HCT116 (cell line): Measurements from ENCODE around the gene PHLPP2. TPM values are rescaled to one million over a fixed set of nuclear protein-coding genes. Genes with fewer than 3 reads are reported as not detected.

Experiments used
- ATAC-seq: fragments of 200-7000 bp; cut with Tn5 transposase; 2 replicates; pipeline ENCODE4 v1.9.1; 2020; ENCODE audit warnings: mild to moderate bottlenecking, moderate library complexity
- BruUV-seq: library from RNA; stranded (reverse); fragments of 400-500 nt; replicated peaks from 2 replicates; lab custom pipeline; 2021; lab: Mats Ljungman, UMichigan
- CTCF ChIA-PET: fragments of 300-600 bp; sonication (Branson Sonifier 250); formaldehyde crosslinking; loops from one replicate; lab custom pipeline; 2021; ENCODE audit warnings: antibody characterized with exemption; lab: Charles Lee
- POLR2A ChIA-PET: fragments of 300-600, 350-600 bp; sonication (Branson Sonifier 250); formaldehyde crosslinking; loops from one replicate; lab custom pipeline; 2021; ENCODE audit warnings: antibody characterized with exemption; lab: Charles Lee
- RAD21 ChIA-PET, 2 experiments: fragments of 300-600 bp; sonication (Branson Sonifier 250); formaldehyde crosslinking; loops; one replicate each; lab custom pipeline; 2023; ENCODE audit warnings: low total read pairs in 2 of 2; ENCODE audit not compliant: uncharacterized antibody in 2 of 2, unreplicated experiment in 2 of 2, low non-redundant PET in 1 of 2; lab: Charles Lee
- DNase-seq: peaks from one replicate; pipeline ENCODE4 v3.0.0-alpha.2; 2010; ENCODE audit warnings: low read depth, low spot score
- H2AFZ ChIP-seq: fragments of 200-600 bp; shearing (Covaris generic), sonication (generic); 2 replicates; pipeline ENCODE4 v1.6.1; 2017; ENCODE audit warnings: low read depth, mixed run types, mixed read lengths, antibody characterized with exemption, low read length; ENCODE audit not compliant: poor library complexity, severe bottlenecking
- H3K27ac ChIP-seq: 2 replicates; pipeline ENCODE4 v1.5.1; 2012; ENCODE audit warnings: low read depth, low read length
- H3K27me3 ChIP-seq: fragments of 200-600 bp; sonication (generic); 2 replicates; pipeline ENCODE4 v1.6.1; 2016; ENCODE audit warnings: mixed run types, low read length, mixed read lengths; ENCODE audit not compliant: insufficient read depth
- H3K36me3 ChIP-seq, 2 experiments: fragments of 200-500 bp in 1 of 2; fragments of 200-600 bp in 1 of 2; sonication (Bioruptor generic) in 1 of 2; sonication (generic) in 1 of 2; 2 replicates each; pipeline versions ENCODE4 v1.5.1 to v1.6.1; 2014 to 2016; ENCODE audit warnings: low read length in 2 of 2, inconsistent platforms in 1 of 2, mixed read lengths in 1 of 2, mixed run types in 1 of 2; ENCODE audit not compliant: insufficient read depth in 2 of 2, control insufficient read depth in 1 of 2
- H3K4me1 ChIP-seq, 2 experiments: fragments of 200-600 bp in 1 of 2; sonication (generic) in 1 of 2; 2 replicates each; pipeline versions ENCODE4 v1.5.1 to v1.6.1; 2012 to 2017; ENCODE audit warnings: low read length in 2 of 2, inconsistent platforms in 1 of 2, mild to moderate bottlenecking in 1 of 2, mixed read lengths in 1 of 2, mixed run types in 1 of 2, moderate library complexity in 1 of 2; ENCODE audit not compliant: insufficient read depth in 2 of 2, control insufficient read depth in 1 of 2
- H3K4me2 ChIP-seq: fragments of 200-600 bp; sonication (generic); 2 replicates; pipeline ENCODE4 v1.6.1; 2017; ENCODE audit warnings: mixed run types, low read length, mixed read lengths
- H3K4me3 ChIP-seq, 2 experiments: fragments of 200-600 bp in 1 of 2; sonication (generic) in 1 of 2; replicated peaks in 1 of 2; 2 replicates each; pipeline ENCODE4 v1.5.1; 2011 to 2016; ENCODE audit warnings: low read length in 2 of 2, control low read depth in 1 of 2, low read depth in 1 of 2, mild to moderate bottlenecking in 1 of 2, mixed read lengths in 1 of 2, mixed run types in 1 of 2
- H3K79me2 ChIP-seq: fragments of 200-600 bp; sonication (generic); 2 replicates; pipeline ENCODE4 v1.6.1; 2017; ENCODE audit warnings: mild to moderate bottlenecking, mixed run types, low read length, moderate library complexity, mixed read lengths; ENCODE audit not compliant: insufficient read depth
- H3K9ac ChIP-seq: fragments of 200-600 bp; sonication (generic); 2 replicates; pipeline ENCODE4 v1.6.1; 2016; ENCODE audit warnings: low read length, mixed read lengths
- H3K9me2 ChIP-seq: fragments of 200-600 bp; sonication (generic), shearing (Covaris generic); 2 replicates; pipeline ENCODE4 v1.6.1; 2017; ENCODE audit warnings: mixed run types, mild to moderate bottlenecking, moderate library complexity; ENCODE audit not compliant: insufficient read depth
- H3K9me3 ChIP-seq, 2 experiments: fragments of 200-500 bp in 1 of 2; fragments of 200-600 bp in 1 of 2; sonication (Bioruptor generic) in 1 of 2; sonication (generic) in 1 of 2; 2 replicates each; pipeline ENCODE4 v1.6.1; 2014 to 2017; ENCODE audit warnings: low read length in 2 of 2, mixed read lengths in 2 of 2, inconsistent platforms in 1 of 2, low read depth in 1 of 2, mild to moderate bottlenecking in 1 of 2, mixed run types in 1 of 2, moderate library complexity in 1 of 2; ENCODE audit not compliant: control insufficient read depth in 1 of 2, insufficient read depth in 1 of 2
- H4K20me1 ChIP-seq: fragments of 200-600 bp; sonication (generic), shearing (Covaris generic); 2 replicates; pipeline ENCODE4 v1.6.1; 2017; ENCODE audit warnings: mixed run types, mild to moderate bottlenecking, moderate library complexity; ENCODE audit not compliant: insufficient read depth
- CBX3 ChIP-seq: IDR thresholded peaks from 2 replicates; pipeline ENCODE4 v1.6.1; 2012; ENCODE audit warnings: low read depth
- CEBPB ChIP-seq: IDR thresholded peaks from 2 replicates; pipeline ENCODE4 v1.6.1; 2012; ENCODE audit warnings: low read depth
- EGR1 ChIP-seq: IDR thresholded peaks from 2 replicates; pipeline ENCODE4 v1.6.1; 2012; ENCODE audit warnings: low read depth
- ELF1 ChIP-seq: IDR thresholded peaks from 2 replicates; pipeline ENCODE4 v1.6.1; 2012; ENCODE audit warnings: low read depth, borderline replicate concordance
- EZH2phosphoT487 ChIP-seq: fragments of 200-600 bp; IDR thresholded peaks from 2 replicates; pipeline ENCODE4 v1.6.1; 2018; ENCODE audit warnings: antibody characterized with exemption, borderline replicate concordance
- JUND ChIP-seq: IDR thresholded peaks from 2 replicates; pipeline ENCODE4 v1.6.1; 2012
- POLR2A ChIP-seq: IDR thresholded peaks from 2 replicates; pipeline ENCODE4 v1.7.0; 2011; ENCODE audit warnings: borderline replicate concordance; ENCODE audit not compliant: insufficient read depth, insufficient read length; ENCODE audit errors: extremely low read depth
- POLR2AphosphoS5 ChIP-seq: IDR thresholded peaks from 2 replicates; pipeline ENCODE4 v1.6.1; 2011; ENCODE audit warnings: mild to moderate bottlenecking, low read depth, low read length, moderate library complexity
- RAD21 ChIP-seq: IDR thresholded peaks from 2 replicates; pipeline ENCODE4 v1.6.1; 2012; ENCODE audit warnings: low read depth, mild to moderate bottlenecking
- SIN3A ChIP-seq: IDR thresholded peaks from 2 replicates; pipeline ENCODE4 v1.6.1; 2012; ENCODE audit warnings: low read depth
- SRF ChIP-seq: IDR thresholded peaks from 2 replicates; pipeline ENCODE4 v1.6.1; 2012; ENCODE audit warnings: low read depth
- TCF7L2 ChIP-seq: IDR thresholded peaks from 2 replicates; pipeline ENCODE4 v1.7.0; 2011; ENCODE audit warnings: borderline replicate concordance, inconsistent platforms; ENCODE audit not compliant: insufficient read depth, insufficient read length; ENCODE audit errors: extremely low read depth
- ZFX ChIP-seq: fragments of 450-650 bp; IDR thresholded peaks from 2 replicates; pipeline ENCODE4 v1.6.1; 2017
- intact Hi-C: fragments of 100-400 bp; cut with micrococcal nuclease; formaldehyde crosslinking; loops from 2 replicates; pipeline ENCODE4 v1.10.0; 2022
- total RNA-seq: library from RNA; stranded (reverse); gene quantifications from one replicate; pipeline ENCODE4 v1.2.1, GENCODE V29; 2021; ENCODE audit not compliant: unreplicated experiment
- TF ChIP-seq, protein P1 (sequence below): IDR thresholded peaks from 2 replicates; pipeline ENCODE4 v1.6.1; 2012
- TF ChIP-seq, protein P2 (sequence below), 3 experiments: fragments of 200-600 bp in 1 of 3; sonication (generic) in 1 of 3; IDR thresholded peaks in 2 of 3; conservative IDR thresholded peaks in 1 of 3; 2 replicates each; pipeline ENCODE4 v1.5.1; 2012 to 2017; ENCODE audit warnings: low read depth in 2 of 3, low read length in 2 of 3, antibody characterized with exemption in 1 of 3, borderline replicate concordance in 1 of 3, control low read depth in 1 of 3, mild to moderate bottlenecking in 1 of 3, mixed read lengths in 1 of 3, mixed run types in 1 of 3, moderate library complexity in 1 of 3; ENCODE audit not compliant: insufficient read depth in 1 of 3
- TF ChIP-seq, protein P3 (sequence below): IDR thresholded peaks from 2 replicates; pipeline ENCODE4 v1.6.1; 2012; ENCODE audit warnings: low read depth
- TF ChIP-seq, protein P4 (sequence below): IDR thresholded peaks from 2 replicates; pipeline ENCODE4 v1.6.1; 2012
- TF ChIP-seq, protein P5 (sequence below): IDR thresholded peaks from 2 replicates; pipeline ENCODE4 v1.6.1; 2011; ENCODE audit warnings: mild to moderate bottlenecking, low read length, moderate library complexity; ENCODE audit not compliant: insufficient replicate concordance; ENCODE audit errors: extremely low read depth

The PHLPP2 gene
- total RNA-seq, 1 experiment from 2014 or later: 9.0 TPM

DNA sequence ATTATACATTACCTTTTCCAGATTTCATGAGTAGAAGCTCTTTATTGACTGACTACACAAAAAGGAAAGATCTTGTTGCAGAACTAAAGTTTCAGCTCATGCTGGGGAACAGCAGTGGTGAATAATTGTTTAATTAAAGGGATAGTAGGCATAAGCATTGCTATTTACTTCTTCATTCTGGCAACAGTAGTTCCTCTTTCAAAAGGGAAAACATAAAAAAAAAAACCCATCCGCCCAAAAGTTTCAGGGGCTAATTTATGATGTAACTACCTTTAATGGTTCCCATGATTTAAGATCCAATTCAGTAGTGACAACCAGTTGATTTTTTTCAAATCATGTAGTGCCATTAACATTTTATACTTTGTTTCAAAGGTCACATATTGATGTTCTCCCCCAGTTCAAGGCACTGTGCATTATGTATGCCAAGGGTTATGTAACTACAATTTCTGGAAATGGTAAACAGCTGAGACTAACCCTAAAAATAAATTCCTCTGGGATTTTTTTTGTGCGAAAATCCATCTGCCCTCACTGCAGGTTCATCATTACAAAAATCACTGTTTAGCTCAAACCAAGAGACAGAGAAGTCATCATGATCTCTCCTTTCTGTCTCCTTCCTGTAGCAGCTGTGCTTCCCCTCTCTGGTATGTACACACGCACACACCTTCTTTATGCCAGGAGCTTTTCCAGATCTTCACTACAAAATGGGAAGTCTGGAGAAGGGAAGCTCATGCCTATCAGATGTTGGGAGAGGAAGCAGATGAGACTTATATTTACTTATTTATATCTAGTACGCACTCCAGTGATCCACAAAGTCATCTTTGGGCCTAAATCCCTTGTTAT lies 2.2 kb upstream of the PHLPP2 start:
- Histone ChIP-seq H3K9me2 (no peaks in the 10 kb centered on the region), H3K27me3 (no peaks in the 10 kb centered on the region), H2AFZ (no peak overlapping the region), H3K9me3 (no peaks in the 10 kb centered on the region), H3K36me3 (peaks cover 7 to 10% of the 10 kb centered on the region in 2 experiments; a peak in 3 of 4 replicates), H3K9ac (no peak overlapping the region), H3K4me1 (peaks cover 10 to 18% of the 10 kb centered on the region in 2 experiments; a peak in 3 of 4 replicates), H3K4me3 (no peak overlapping the region), H4K20me1 (no peaks in the 10 kb centered on the region), H3K4me2 (no peak overlapping the region), H3K27ac (no peak overlapping the region), H3K79me2 (peaks cover 12% of the 10 kb centered on the region; the same call in 1 of the 2 replicates)
- BruUV-seq: no TSS peak
- DNase-seq: no peak
- ChIA-PET RAD21 (no interaction called here), CTCF (no interaction called here), POLR2A (no interaction called here)
- TF ChIP-seq ZFX (no peak), CBX3 (no peak), JUND (no peak), SRF (no peak), SIN3A (no peak), POLR2A (no peak), RAD21 (no peak), POLR2AphosphoS5 (no peak), CEBPB (no peak), EGR1 (no peak), EZH2phosphoT487 (no peak), ELF1 (no peak), TCF7L2 (no peak)
- TF ChIP-seq, protein P1, sequence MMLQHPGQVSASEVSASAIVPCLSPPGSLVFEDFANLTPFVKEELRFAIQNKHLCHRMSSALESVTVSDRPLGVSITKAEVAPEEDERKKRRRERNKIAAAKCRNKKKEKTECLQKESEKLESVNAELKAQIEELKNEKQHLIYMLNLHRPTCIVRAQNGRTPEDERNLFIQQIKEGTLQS: no peak
- TF ChIP-seq, protein P2, sequence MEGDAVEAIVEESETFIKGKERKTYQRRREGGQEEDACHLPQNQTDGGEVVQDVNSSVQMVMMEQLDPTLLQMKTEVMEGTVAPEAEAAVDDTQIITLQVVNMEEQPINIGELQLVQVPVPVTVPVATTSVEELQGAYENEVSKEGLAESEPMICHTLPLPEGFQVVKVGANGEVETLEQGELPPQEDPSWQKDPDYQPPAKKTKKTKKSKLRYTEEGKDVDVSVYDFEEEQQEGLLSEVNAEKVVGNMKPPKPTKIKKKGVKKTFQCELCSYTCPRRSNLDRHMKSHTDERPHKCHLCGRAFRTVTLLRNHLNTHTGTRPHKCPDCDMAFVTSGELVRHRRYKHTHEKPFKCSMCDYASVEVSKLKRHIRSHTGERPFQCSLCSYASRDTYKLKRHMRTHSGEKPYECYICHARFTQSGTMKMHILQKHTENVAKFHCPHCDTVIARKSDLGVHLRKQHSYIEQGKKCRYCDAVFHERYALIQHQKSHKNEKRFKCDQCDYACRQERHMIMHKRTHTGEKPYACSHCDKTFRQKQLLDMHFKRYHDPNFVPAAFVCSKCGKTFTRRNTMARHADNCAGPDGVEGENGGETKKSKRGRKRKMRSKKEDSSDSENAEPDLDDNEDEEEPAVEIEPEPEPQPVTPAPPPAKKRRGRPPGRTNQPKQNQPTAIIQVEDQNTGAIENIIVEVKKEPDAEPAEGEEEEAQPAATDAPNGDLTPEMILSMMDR (IDR thresholded peaks at IDR 0.05 in 2 of 3, conservative IDR thresholded peaks at IDR 0.05 in 1 of 3; ENCODE audit: borderline replicate concordance in 1 of 3, insufficient read depth in 1 of 3, low read depth in 2 of 3, low read length in 2 of 3): no peak
- TF ChIP-seq, protein P3, sequence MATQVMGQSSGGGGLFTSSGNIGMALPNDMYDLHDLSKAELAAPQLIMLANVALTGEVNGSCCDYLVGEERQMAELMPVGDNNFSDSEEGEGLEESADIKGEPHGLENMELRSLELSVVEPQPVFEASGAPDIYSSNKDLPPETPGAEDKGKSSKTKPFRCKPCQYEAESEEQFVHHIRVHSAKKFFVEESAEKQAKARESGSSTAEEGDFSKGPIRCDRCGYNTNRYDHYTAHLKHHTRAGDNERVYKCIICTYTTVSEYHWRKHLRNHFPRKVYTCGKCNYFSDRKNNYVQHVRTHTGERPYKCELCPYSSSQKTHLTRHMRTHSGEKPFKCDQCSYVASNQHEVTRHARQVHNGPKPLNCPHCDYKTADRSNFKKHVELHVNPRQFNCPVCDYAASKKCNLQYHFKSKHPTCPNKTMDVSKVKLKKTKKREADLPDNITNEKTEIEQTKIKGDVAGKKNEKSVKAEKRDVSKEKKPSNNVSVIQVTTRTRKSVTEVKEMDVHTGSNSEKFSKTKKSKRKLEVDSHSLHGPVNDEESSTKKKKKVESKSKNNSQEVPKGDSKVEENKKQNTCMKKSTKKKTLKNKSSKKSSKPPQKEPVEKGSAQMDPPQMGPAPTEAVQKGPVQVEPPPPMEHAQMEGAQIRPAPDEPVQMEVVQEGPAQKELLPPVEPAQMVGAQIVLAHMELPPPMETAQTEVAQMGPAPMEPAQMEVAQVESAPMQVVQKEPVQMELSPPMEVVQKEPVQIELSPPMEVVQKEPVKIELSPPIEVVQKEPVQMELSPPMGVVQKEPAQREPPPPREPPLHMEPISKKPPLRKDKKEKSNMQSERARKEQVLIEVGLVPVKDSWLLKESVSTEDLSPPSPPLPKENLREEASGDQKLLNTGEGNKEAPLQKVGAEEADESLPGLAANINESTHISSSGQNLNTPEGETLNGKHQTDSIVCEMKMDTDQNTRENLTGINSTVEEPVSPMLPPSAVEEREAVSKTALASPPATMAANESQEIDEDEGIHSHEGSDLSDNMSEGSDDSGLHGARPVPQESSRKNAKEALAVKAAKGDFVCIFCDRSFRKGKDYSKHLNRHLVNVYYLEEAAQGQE: no peak
- TF ChIP-seq, protein P4, sequence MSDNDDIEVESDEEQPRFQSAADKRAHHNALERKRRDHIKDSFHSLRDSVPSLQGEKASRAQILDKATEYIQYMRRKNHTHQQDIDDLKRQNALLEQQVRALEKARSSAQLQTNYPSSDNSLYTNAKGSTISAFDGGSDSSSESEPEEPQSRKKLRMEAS: no peak
- TF ChIP-seq, protein P5, sequence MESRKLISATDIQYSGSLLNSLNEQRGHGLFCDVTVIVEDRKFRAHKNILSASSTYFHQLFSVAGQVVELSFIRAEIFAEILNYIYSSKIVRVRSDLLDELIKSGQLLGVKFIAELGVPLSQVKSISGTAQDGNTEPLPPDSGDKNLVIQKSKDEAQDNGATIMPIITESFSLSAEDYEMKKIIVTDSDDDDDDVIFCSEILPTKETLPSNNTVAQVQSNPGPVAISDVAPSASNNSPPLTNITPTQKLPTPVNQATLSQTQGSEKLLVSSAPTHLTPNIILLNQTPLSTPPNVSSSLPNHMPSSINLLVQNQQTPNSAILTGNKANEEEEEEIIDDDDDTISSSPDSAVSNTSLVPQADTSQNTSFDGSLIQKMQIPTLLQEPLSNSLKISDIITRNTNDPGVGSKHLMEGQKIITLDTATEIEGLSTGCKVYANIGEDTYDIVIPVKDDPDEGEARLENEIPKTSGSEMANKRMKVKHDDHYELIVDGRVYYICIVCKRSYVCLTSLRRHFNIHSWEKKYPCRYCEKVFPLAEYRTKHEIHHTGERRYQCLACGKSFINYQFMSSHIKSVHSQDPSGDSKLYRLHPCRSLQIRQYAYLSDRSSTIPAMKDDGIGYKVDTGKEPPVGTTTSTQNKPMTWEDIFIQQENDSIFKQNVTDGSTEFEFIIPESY: no peak
- intact Hi-C loops: no loop called here
- no peak for ATAC-seq
